ENCODE measurements around the gene CNEP1R1.

The CNEP1R1 gene

DNA sequence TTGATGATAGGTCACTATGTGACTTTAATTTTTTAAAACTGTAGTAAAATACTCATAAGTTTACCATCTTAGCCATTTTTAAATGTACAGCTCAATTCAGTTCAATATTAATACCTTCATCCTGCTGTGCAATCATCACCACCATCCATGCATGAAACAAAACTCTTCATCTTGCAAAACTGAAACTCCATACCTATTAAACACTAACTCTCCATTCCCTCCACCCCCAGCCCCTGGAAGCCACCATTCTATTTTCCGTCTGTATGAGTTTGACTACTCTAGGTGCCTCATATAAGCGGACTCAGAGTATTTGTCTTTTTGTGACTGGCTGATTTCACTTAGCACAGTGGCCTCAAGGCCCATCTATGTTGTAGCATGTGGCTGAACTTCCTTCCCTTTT lies 9.4 kb upstream of the CNEP1R1 start:
- DNase-seq (ENCODE audit: low spot score) = no peak
- TF ChIP-seq, protein P1, sequence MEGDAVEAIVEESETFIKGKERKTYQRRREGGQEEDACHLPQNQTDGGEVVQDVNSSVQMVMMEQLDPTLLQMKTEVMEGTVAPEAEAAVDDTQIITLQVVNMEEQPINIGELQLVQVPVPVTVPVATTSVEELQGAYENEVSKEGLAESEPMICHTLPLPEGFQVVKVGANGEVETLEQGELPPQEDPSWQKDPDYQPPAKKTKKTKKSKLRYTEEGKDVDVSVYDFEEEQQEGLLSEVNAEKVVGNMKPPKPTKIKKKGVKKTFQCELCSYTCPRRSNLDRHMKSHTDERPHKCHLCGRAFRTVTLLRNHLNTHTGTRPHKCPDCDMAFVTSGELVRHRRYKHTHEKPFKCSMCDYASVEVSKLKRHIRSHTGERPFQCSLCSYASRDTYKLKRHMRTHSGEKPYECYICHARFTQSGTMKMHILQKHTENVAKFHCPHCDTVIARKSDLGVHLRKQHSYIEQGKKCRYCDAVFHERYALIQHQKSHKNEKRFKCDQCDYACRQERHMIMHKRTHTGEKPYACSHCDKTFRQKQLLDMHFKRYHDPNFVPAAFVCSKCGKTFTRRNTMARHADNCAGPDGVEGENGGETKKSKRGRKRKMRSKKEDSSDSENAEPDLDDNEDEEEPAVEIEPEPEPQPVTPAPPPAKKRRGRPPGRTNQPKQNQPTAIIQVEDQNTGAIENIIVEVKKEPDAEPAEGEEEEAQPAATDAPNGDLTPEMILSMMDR (IDR thresholded peaks at IDR 0.05; ENCODE audit: extremely low read depth, missing control alignments) = no peak

DNA sequence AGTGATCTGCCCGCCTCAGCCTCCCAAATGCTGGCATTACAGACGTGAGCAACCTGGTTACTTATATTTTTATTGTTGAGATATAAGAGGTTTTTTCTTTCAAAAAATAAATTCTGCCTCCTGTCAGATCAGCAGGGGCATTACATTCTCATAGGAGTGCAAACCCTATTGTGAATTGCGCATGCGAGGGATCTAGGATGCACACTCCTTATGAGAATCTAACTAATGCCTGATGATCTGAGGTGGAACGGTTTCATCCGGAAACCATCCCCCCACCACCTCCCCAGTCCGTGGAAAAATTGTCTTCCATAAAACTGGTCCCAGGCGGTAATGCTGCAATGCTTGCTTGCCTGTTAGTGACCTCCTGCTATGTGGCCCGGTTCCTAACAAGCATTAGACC lies 7.5 kb upstream of the CNEP1R1 start:
- TF ChIP-seq, protein P1 (IDR thresholded peaks at IDR 0.05; ENCODE audit: extremely low read depth, missing control alignments) = no peak

DNA sequence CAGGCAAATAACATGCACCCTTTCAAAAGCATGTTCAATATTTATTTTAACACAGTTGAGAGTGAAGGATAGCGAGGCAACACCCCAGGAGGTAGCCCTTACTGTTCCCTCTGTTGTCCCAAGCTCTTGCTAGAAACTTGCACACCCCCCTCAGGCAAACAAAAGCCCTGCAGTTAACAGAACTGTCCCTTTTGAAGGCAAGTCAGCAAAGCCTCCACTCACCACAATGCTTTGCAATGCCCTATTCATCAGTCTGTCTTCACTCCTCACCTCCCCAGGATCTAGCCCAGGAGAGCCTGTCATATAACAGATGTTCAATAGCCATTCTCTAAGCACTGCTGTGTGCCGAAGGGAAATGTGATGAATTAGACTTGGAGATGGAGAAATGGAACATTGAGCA lies 3.5 kb upstream of the CNEP1R1 start:
- TF ChIP-seq, protein P1 (IDR thresholded peaks at IDR 0.05; ENCODE audit: extremely low read depth, missing control alignments) = no peak
- no peak for DNase-seq (ENCODE audit: low spot score)

More for the DNA sequence above, 7.5 kb upstream of the CNEP1R1 start:
- no peak for DNase-seq (ENCODE audit: low spot score)

DNA sequence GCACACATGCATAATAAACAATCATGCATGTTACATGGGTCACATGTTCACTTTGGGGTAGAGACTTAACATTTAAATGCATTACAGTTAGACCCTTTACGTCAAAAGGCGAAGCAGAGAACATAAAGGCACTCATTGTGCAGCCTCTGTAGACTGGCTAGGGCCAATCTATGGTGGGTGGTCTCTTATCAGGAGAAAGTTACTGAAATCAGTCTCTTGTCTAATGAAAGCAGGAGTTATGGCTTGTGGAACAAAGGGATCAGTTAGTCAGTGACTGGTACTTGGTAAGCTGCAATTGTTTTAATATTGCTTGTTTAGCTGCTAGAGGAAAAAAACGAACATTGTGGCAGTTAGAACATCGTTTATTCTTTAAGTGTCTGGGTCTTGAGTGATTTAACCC lies 1.4 kb upstream of the CNEP1R1 start:
- DNase-seq (ENCODE audit: low spot score) = no peak
- TF ChIP-seq, protein P1 (IDR thresholded peaks at IDR 0.05; ENCODE audit: extremely low read depth, missing control alignments) = no peak

DNA sequence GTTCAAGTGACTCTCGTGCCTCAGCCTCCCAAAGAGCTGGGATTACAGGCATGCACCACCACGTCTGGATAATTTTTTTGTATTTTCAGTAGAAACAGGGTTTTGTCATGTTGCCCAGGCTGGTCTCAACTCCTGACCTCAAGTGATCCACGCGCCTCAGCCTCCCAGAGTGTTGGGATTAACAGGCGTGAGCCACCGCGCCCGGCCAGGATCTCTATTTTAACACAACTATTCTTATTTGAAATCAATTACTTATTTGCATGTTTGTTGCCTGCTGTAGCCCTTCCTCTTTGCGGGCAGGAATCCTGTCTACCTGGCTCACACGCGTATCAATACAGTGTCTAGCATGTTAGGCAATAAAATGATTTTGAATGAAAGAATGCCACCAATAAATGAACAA lies 818 bp upstream of the CNEP1R1 start:
- DNase-seq (ENCODE audit: low spot score) = no peak
- TF ChIP-seq, protein P1 (IDR thresholded peaks at IDR 0.05; ENCODE audit: extremely low read depth, missing control alignments) = no peak

DNA sequence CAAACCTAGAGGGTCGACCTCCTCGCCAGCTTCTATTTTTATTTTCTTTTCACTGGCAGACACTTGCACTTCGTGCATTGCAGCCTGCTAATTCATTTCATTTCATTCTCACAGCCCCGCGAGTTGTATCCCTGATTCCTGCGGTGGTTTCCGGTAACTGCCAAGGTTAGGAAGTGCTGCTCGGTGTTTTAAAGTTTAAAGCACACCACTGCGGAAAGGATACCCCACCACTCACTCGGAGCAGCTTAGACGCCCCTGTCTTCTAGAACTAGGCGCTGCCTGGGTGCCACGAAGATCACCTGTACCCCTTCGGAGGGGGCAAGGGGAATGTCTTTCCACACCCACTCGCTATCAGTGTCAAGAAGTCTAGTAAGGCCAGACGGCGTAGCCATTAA lies 509 bp downstream of the CNEP1R1 start:
- TF ChIP-seq, protein P1 (IDR thresholded peaks at IDR 0.05; ENCODE audit: extremely low read depth, missing control alignments) = no peak
- DNase-seq (ENCODE audit: low spot score) = peak; percentile 28

DNA sequence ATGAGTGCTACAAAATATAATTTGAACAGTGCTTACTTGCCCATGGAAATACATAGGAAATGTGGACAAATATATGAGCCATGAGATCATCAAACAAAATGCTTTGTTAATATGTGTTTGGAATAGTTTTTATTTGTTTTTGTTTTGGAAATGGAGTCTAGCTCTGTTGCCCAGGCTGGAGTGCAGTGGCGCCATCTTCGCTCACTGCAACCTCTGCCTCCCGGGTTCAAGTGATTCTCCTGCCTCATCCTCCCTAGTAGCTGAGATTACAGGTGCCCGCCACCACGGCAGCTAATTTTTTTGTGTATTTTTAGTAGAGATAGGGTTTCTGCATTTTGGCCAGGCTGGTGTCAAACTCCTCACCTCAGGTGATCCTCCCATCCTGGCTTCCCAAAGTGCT lies 2.8 kb downstream of the CNEP1R1 start:
- TF ChIP-seq, protein P1 (IDR thresholded peaks at IDR 0.05; ENCODE audit: extremely low read depth, missing control alignments) = no peak
- no peak for DNase-seq (ENCODE audit: low spot score)

All from GM20000 (cell line).